Natural killer cell (primary cell): ENCODE data around the gene ORC4. TPM values are rescaled to one million over a fixed set of nuclear protein-coding genes. Genes with fewer than 3 reads are reported as not detected.

Experiments
- ATAC-seq, 3 donors: fragments of 150-1000 bp in 2 of 3; fragments of 200-7000 bp in 1 of 3; cut with Tn5 transposase; 1 replicate in 1 of 3; 2 replicates in 2 of 3; pipeline ENCODE4 v1.10.0; 2021; ENCODE audit warnings: mild to moderate bottlenecking in 2 of 3, moderate library complexity in 2 of 3
- DNase-seq, 2 donors: peaks; one replicate each; pipeline versions ENCODE4 v3.0.0 to v3.0.0-alpha.2; 2013 to 2021; ENCODE audit warnings: mixed read lengths in 1 of 2
- H3K27ac ChIP-seq: one replicate; pipeline ENCODE4 v1.5.1; 2013; ENCODE audit warnings: mild to moderate bottlenecking, low read length
- H3K27me3 ChIP-seq: one replicate; pipeline ENCODE4 v1.6.1; 2013; ENCODE audit warnings: low read length; ENCODE audit not compliant: control insufficient read depth, insufficient read depth
- H3K36me3 ChIP-seq: one replicate; pipeline ENCODE4 v1.6.1; 2013; ENCODE audit warnings: low read length; ENCODE audit not compliant: control insufficient read depth, insufficient read depth
- H3K4me1 ChIP-seq: one replicate; pipeline ENCODE4 v1.6.1; 2013; ENCODE audit warnings: low read length; ENCODE audit not compliant: control insufficient read depth, insufficient read depth
- H3K4me3 ChIP-seq: one replicate; pipeline ENCODE4 v1.5.1; 2013; ENCODE audit warnings: low read length
- H3K9me3 ChIP-seq: one replicate; pipeline ENCODE4 v1.6.1; 2013; ENCODE audit warnings: low read length; ENCODE audit not compliant: control insufficient read depth, insufficient read depth
- H3K27ac Mint-ChIP-seq, 2 donors: one replicate each; pipeline ENCODE4 v1.8.0; 2022; ENCODE audit warnings: mild to moderate bottlenecking in 2 of 2, mixed read lengths in 2 of 2, moderate library complexity in 1 of 2
- H3K27me3 Mint-ChIP-seq, 2 donors: one replicate each; pipeline ENCODE4 v1.8.0; 2022; ENCODE audit warnings: low read depth in 2 of 2, mixed read lengths in 2 of 2
- H3K36me3 Mint-ChIP-seq: one replicate; pipeline ENCODE4 v1.8.0; 2022; ENCODE audit warnings: mixed read lengths
- H3K4me1 Mint-ChIP-seq, 2 donors: one replicate each; pipeline ENCODE4 v1.8.0; 2022; ENCODE audit warnings: mixed read lengths in 2 of 2
- H3K4me3 Mint-ChIP-seq: one replicate; pipeline ENCODE4 v1.8.0; 2022; ENCODE audit warnings: mild to moderate bottlenecking, moderate library complexity, mixed read lengths
- H3K9me3 Mint-ChIP-seq, 2 donors: one replicate each; pipeline ENCODE4 v1.8.0; 2022; ENCODE audit warnings: mixed read lengths in 2 of 2
- CTCF ChIP-seq: fragments of 200-600 bp; IDR thresholded peaks from one replicate; pipeline ENCODE4 v1.8.0; 2022; ENCODE audit warnings: antibody characterized with exemption
- WGBS: methylation state at CpG from one replicate; pipeline ENCODE4 v1.1.7; 2013; ENCODE audit warnings: missing lambda C conversion rate; ENCODE audit not compliant: insufficient coverage; 5-methylcytosine and 5-hydroxymethylcytosine counted together
- intact Hi-C: fragments of 100-400 bp; cut with micrococcal nuclease; formaldehyde crosslinking; loops from one replicate; pipeline ENCODE4 v1.14.2; 2022
- total RNA-seq, 4 donors: library from RNA; stranded (reverse); fragments of 120-200 nt in 1 of 4; gene quantifications; one replicate each; pipeline versions ENCODE4 v1.2.3 to v1.2.4, GENCODE V29; 2013 to 2022

The ORC4 gene
- 10 to 100 TPM; 42.4 to 48.0 (median 45.8) TPM for total RNA-seq
- total RNA-seq (2013): 57.2 TPM

DNA sequence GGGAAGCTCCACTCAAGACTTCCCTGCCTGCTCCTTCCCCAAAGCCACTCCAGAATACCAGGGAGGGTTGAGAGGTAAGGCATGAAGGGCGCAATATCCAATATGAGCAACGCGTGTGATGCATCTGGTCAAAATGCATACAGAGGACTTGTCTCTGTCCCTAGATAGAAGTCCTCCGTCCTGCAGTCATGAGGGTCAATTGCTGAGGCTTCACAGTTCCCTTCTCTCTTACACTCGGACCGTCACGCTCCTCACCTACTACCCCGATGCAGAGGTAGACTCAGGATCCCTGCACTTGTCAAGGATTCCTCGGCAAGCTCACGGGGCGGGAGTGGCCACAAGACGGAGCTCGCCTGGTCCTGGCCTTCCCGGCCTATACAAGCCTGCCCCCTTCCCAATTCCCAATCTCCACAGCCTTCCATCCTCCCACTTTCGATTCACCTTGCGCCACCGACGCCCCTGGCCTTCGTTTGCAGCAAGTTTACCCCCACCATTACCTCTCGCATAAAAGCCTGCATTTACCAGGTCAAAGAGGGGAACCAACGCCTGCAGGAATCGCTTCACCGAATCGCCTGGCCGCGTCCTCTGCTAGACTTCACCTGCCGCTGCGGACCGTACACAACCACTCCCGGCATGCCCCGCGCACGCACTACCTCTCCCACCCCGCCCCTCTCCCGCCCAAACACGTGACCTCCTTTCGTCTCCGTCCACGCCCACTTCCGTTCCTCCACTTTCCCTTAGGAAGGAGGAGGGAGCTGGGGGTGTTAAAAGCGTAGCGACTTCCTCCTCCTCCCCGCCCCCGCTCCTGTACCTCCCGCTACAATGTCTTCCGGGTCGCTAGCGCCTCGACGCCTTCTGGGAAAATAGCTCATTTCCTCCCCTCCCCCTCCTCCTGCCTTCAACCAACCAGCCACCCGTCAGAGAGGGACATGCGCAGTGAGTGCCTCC, at the start of gene ORC4:
Gene ORC4, minus strand, starts transcription at position 627 of the 948 bp plus-strand sequence. CDS start 44,779 bp downstream, outside the sequence.
- Histone ChIP-seq H3K27ac (peak within 1 kb of the TSS; percentile 98), H3K27me3 (no peaks in the 10 kb centered on the region), H3K9me3 (no peaks in the 10 kb centered on the region), H3K4me1 (peaks cover 13% of the 10 kb centered on the region), H3K36me3 (peaks cover 5% of the 10 kb centered on the region), H3K4me3 (peak within 1 kb of the TSS; percentile 85)
- under 1% methylated on average over 45 of the region's 52 CpGs for WGBS
- no peak for TF ChIP-seq CTCF
- Mint-ChIP-seq H3K27ac (peak within 1 kb of the TSS; percentile 92 to 93), H3K4me1 (peaks cover 66 to 71% of the 10 kb centered on the region in 2 donors), H3K4me3 (peak within 1 kb of the TSS; percentile 99), H3K36me3 (no peaks in the 10 kb centered on the region), H3K27me3 (no peaks in the 10 kb centered on the region), H3K9me3 (no peaks in the 10 kb centered on the region)
- ATAC-seq: peak; percentile 78 to 93 (median 86)
- intact Hi-C loops: loop anchor here (1.0 kb wide), 1 partner anchor 625 kb away; no protein-coding TSS in a partner anchor
- DNase-seq: peak; percentile 80 to 100

GRCh38 chr2:148067801-148068200, 47.3 kb upstream of the ORC4 start:
- no peaks in the 10 kb centered on the region for H3K27me3 Mint-ChIP-seq
- Histone ChIP-seq H3K36me3 (no peaks in the 10 kb centered on the region), H3K27me3 (no peaks in the 10 kb centered on the region), H3K27ac (no peak overlapping the region), H3K4me3 (no peak overlapping the region), H3K4me1 (no peaks in the 10 kb centered on the region), H3K9me3 (no peaks in the 10 kb centered on the region)
- no peak overlapping the region for H3K4me3 Mint-ChIP-seq
- no peaks in the 10 kb centered on the region for H3K36me3 Mint-ChIP-seq
- no peak for TF ChIP-seq CTCF
- WGBS: 100% methylated on average over 1 of the region's 1 CpG
- peaks cover 0 to 4% of the 10 kb centered on the region in 2 donors for H3K9me3 Mint-ChIP-seq
- DNase-seq (no peak), ATAC-seq (no peak)
- peaks cover 5% of the 10 kb centered on the region in 2 donors for H3K4me1 Mint-ChIP-seq
- intact Hi-C loops: no loop called here
- no peak overlapping the region for H3K27ac Mint-ChIP-seq

DNA sequence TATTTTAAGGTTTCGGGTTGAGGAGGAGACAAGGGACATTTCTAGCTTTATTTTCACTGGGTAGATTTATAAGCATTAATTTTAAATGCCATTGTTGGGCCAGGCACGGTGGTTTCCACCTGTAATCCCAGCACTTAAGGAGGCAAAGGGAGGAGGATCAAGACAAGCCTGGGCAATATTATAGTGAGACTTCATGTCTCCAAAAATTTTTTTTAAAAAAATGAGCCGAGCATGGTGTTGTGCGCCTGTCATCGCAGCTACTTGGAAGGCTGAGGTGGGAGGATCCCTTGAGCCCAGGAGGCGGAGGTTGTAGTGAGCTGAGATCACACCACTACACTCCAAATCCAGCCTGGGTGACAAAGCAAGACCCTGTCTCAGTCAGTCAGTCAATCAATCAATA, 45.4 kb upstream of the ORC4 start:
- 95% methylated on average over 5 of the region's 6 CpGs for WGBS
- no peak for DNase-seq
- intact Hi-C loops: no loop called here
- TF ChIP-seq CTCF: no peak
- H3K27me3 ChIP-seq: no peaks in the 10 kb centered on the region
- H3K27me3 Mint-ChIP-seq: no peaks in the 10 kb centered on the region
- no peak overlapping the region for H3K27ac Mint-ChIP-seq
- H3K36me3 ChIP-seq: no peaks in the 10 kb centered on the region
- H3K9me3 Mint-ChIP-seq: peaks cover 0 to 4% of the 10 kb centered on the region in 2 donors
- H3K4me3 Mint-ChIP-seq: no peak overlapping the region
- H3K9me3 ChIP-seq: no peaks in the 10 kb centered on the region
- H3K4me1 ChIP-seq: no peaks in the 10 kb centered on the region
- no peak overlapping the region for H3K27ac ChIP-seq
- no peaks in the 10 kb centered on the region for H3K36me3 Mint-ChIP-seq
- no peak overlapping the region for H3K4me3 ChIP-seq
- no peak for ATAC-seq
- H3K4me1 Mint-ChIP-seq: peaks cover 5% of the 10 kb centered on the region in 2 donors
